ENCODE results near the gene ST8SIA4.

Gene ST8SIA4

GRCh38 chr5:100903039-100903887, at the start of gene ST8SIA4:
Gene ST8SIA4 (minus strand): TSS chr5:100903282. CDS start chr5:100902955, 327 bp downstream.
- Mint-ChIP-seq H3K36me3 (ENCODE audit: low read depth) (peaks cover 12% of the 10 kb centered on the region), H3K4me3 (peak within 1 kb of the TSS; percentile 99), H3K27me3 (no peaks in the 10 kb centered on the region), H3K4me1 (ENCODE audit: low read depth) (peaks cover 49% of the 10 kb centered on the region), H3K9me3 (no peaks in the 10 kb centered on the region), H3K27ac (peak within 1 kb of the TSS; percentile 100)

- H3K27ac Mint-ChIP-seq = no peak overlapping the region
- peaks cover 10% of the 10 kb centered on the region for H3K9me3 Mint-ChIP-seq
- H3K27me3 Mint-ChIP-seq = no peaks in the 10 kb centered on the region
- no peak overlapping the region for H3K4me3 Mint-ChIP-seq
- no peaks in the 10 kb centered on the region for H3K4me1 Mint-ChIP-seq (ENCODE audit: low read depth)
- H3K36me3 Mint-ChIP-seq (ENCODE audit: low read depth) = peaks cover 5% of the 10 kb centered on the region
These were observed 47.9 kb upstream of the ST8SIA4 start for GRCh38 chr5:100950985-100951384.

- H3K27ac Mint-ChIP-seq = no peak overlapping the region
- H3K27me3 Mint-ChIP-seq = no peaks in the 10 kb centered on the region
- H3K9me3 Mint-ChIP-seq = no peaks in the 10 kb centered on the region
- peaks cover 10% of the 10 kb centered on the region for H3K36me3 Mint-ChIP-seq (ENCODE audit: low read depth)
- H3K4me3 Mint-ChIP-seq = no peak overlapping the region
- peaks cover 20% of the 10 kb centered on the region for H3K4me1 Mint-ChIP-seq (ENCODE audit: low read depth)
These were observed 10.2 kb upstream of the ST8SIA4 start for GRCh38 chr5:100913298-100913697.

GRCh38 chr5:100909034-100909433, 6.0 kb upstream of the ST8SIA4 start:
- Mint-ChIP-seq H3K27me3 (no peaks in the 10 kb centered on the region), H3K27ac (no peak overlapping the region), H3K4me1 (ENCODE audit: low read depth) (peaks cover 53% of the 10 kb centered on the region), H3K4me3 (no peak overlapping the region), H3K36me3 (ENCODE audit: low read depth) (peaks cover under 1% of the 10 kb centered on the region), H3K9me3 (no peaks in the 10 kb centered on the region)

- Mint-ChIP-seq H3K4me1 (ENCODE audit: low read depth) (peaks cover 38% of the 10 kb centered on the region), H3K27ac (peak overlapping the region; percentile 100), H3K4me3 (peak overlapping the region; percentile 99), H3K9me3 (no peaks in the 10 kb centered on the region), H3K36me3 (ENCODE audit: low read depth) (no peaks in the 10 kb centered on the region), H3K27me3 (no peaks in the 10 kb centered on the region)
These were observed 2.3 kb upstream of the ST8SIA4 start for GRCh38 chr5:100905259-100905914.

GRCh38 chr5:100904259-100904861, 1.3 kb upstream of the ST8SIA4 start:
- peak overlapping the region; percentile 99 for H3K4me3 Mint-ChIP-seq
- H3K27ac Mint-ChIP-seq = peak overlapping the region; percentile 100
- no peaks in the 10 kb centered on the region for H3K9me3 Mint-ChIP-seq
- H3K36me3 Mint-ChIP-seq (ENCODE audit: low read depth) = peaks cover 6% of the 10 kb centered on the region
- H3K27me3 Mint-ChIP-seq = no peaks in the 10 kb centered on the region
- peaks cover 42% of the 10 kb centered on the region for H3K4me1 Mint-ChIP-seq (ENCODE audit: low read depth)

- Mint-ChIP-seq H3K4me1 (ENCODE audit: low read depth) (peaks cover 53% of the 10 kb centered on the region), H3K27ac (peak overlapping the region; percentile 100), H3K4me3 (peak overlapping the region; percentile 99), H3K36me3 (ENCODE audit: low read depth) (peaks cover 13% of the 10 kb centered on the region), H3K9me3 (no peaks in the 10 kb centered on the region), H3K27me3 (no peaks in the 10 kb centered on the region)
These were observed 543 bp downstream of the ST8SIA4 start for GRCh38 chr5:100902440-100903038.

- H3K27me3 Mint-ChIP-seq = no peaks in the 10 kb centered on the region
- H3K4me1 Mint-ChIP-seq (ENCODE audit: low read depth) = peaks cover 51% of the 10 kb centered on the region
These were observed 1.2 kb downstream of the ST8SIA4 start for GRCh38 chr5:100901821-100902341.

GRCh38 chr5:100900796-100901781, 2.0 kb downstream of the ST8SIA4 start:
- Mint-ChIP-seq H3K27ac (peak overlapping the region; percentile 100), H3K9me3 (peaks cover 3% of the 10 kb centered on the region), H3K36me3 (ENCODE audit: low read depth) (peaks cover 23% of the 10 kb centered on the region), H3K27me3 (no peaks in the 10 kb centered on the region), H3K4me1 (ENCODE audit: low read depth) (peaks cover 51% of the 10 kb centered on the region), H3K4me3 (peak overlapping the region; percentile 99)

More at GRCh38 chr5:100901821-100902341, 1.2 kb downstream of the ST8SIA4 start:
- peak overlapping the region; percentile 100 for H3K27ac Mint-ChIP-seq
- no peaks in the 10 kb centered on the region for H3K9me3 Mint-ChIP-seq
- peak overlapping the region; percentile 99 for H3K4me3 Mint-ChIP-seq
- peaks cover 15% of the 10 kb centered on the region for H3K36me3 Mint-ChIP-seq (ENCODE audit: low read depth)

GRCh38 chr5:100900142-100900795, 2.8 kb downstream of the ST8SIA4 start:
- Mint-ChIP-seq H3K27ac (peak overlapping the region; percentile 100), H3K4me3 (peak overlapping the region; percentile 99), H3K27me3 (no peaks in the 10 kb centered on the region), H3K4me1 (ENCODE audit: low read depth) (peaks cover 53% of the 10 kb centered on the region), H3K9me3 (peaks cover 5% of the 10 kb centered on the region), H3K36me3 (ENCODE audit: low read depth) (peaks cover 31% of the 10 kb centered on the region)

- Mint-ChIP-seq H3K4me3 (peak overlapping the region; percentile 99), H3K36me3 (ENCODE audit: low read depth) (peaks cover 37% of the 10 kb centered on the region), H3K27me3 (no peaks in the 10 kb centered on the region), H3K4me1 (ENCODE audit: low read depth) (peaks cover 53% of the 10 kb centered on the region), H3K9me3 (peaks cover 5% of the 10 kb centered on the region), H3K27ac (peak overlapping the region; percentile 100)
These were observed 3.4 kb downstream of the ST8SIA4 start for GRCh38 chr5:100899675-100900074.

GRCh38 chr5:100898504-100899346, 4.4 kb downstream of the ST8SIA4 start:
- H3K4me1 Mint-ChIP-seq (ENCODE audit: low read depth) = peaks cover 55% of the 10 kb centered on the region
- H3K9me3 Mint-ChIP-seq = peaks cover 5% of the 10 kb centered on the region
- peaks cover 46% of the 10 kb centered on the region for H3K36me3 Mint-ChIP-seq (ENCODE audit: low read depth)
- H3K4me3 Mint-ChIP-seq = peak overlapping the region; percentile 99
- peak overlapping the region; percentile 100 for H3K27ac Mint-ChIP-seq
- no peaks in the 10 kb centered on the region for H3K27me3 Mint-ChIP-seq

All from stimulated activated naive CD8-positive, alpha-beta T cell treated with anti-CD3 and anti-CD28 coated beads, Interleukin-15, Interleukin-2, amounts not matched to agents 100 ng/mL and 50 ng/mL, for 24 hours (primary cell).